ENCODE results near the gene ZNF133.

- TF ChIP-seq CTCF (optimal IDR thresholded peaks at IDR 0.05 in 1 of 3, IDR thresholded peaks at IDR 0.05 in 1 of 3, conservative IDR thresholded peaks at IDR 0.05 in 1 of 3; ENCODE audit: extremely low read depth in 1 of 3, insufficient read depth in 2 of 3, low read length in 3 of 3) = no peak
- TF ChIP-seq EZH2 (IDR thresholded peaks at IDR 0.05; ENCODE audit: low read length) = no peak
Observed at GRCh38 chr20:18310592-18310991, 22.3 kb downstream of the ZNF133 start.

Data from keratinocyte (primary cell).